AG09309 (cell line): Measurements from ENCODE around the gene GPR137.

Experiments used
- DNase-seq: peaks from one replicate; pipeline ENCODE4 v3.0.0-alpha.2; 2010; ENCODE audit warnings: low read depth
- H3K4me3 ChIP-seq: 2 replicates; pipeline ENCODE4 v1.5.1; 2011; ENCODE audit warnings: mild to moderate bottlenecking, low read depth, low read length, moderate library complexity; ENCODE audit not compliant: control insufficient read depth
- TF ChIP-seq, protein P1 (sequence below): IDR thresholded peaks from 2 replicates; pipeline ENCODE4 v1.5.1; 2011; ENCODE audit warnings: mild to moderate bottlenecking, low read depth, low read length, inconsistent platforms; ENCODE audit not compliant: insufficient read depth, control insufficient read depth; ENCODE audit errors: missing control alignments

The GPR137 gene

DNA sequence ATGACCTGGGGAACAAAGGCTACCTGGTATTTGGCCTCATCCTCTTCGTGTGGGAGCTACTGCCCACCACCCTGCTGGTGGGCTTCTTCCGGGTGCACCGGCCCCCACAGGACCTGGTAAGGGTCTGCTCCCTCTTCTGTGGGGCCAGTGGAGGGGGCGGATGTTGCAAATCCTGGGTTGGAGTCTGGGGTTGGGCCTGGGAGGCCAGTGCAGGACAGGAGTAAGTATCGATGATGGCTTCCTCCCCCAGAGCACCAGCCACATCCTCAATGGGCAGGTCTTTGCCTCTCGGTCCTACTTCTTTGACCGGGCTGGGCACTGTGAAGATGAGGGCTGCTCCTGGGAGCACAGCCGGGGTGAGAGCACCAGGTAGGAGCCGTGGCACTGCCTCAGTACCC lies 2.7 kb downstream of the GPR137 start:
- DNase-seq: no peak
- H3K4me3 ChIP-seq: no peak overlapping the region
- TF ChIP-seq, protein P1, sequence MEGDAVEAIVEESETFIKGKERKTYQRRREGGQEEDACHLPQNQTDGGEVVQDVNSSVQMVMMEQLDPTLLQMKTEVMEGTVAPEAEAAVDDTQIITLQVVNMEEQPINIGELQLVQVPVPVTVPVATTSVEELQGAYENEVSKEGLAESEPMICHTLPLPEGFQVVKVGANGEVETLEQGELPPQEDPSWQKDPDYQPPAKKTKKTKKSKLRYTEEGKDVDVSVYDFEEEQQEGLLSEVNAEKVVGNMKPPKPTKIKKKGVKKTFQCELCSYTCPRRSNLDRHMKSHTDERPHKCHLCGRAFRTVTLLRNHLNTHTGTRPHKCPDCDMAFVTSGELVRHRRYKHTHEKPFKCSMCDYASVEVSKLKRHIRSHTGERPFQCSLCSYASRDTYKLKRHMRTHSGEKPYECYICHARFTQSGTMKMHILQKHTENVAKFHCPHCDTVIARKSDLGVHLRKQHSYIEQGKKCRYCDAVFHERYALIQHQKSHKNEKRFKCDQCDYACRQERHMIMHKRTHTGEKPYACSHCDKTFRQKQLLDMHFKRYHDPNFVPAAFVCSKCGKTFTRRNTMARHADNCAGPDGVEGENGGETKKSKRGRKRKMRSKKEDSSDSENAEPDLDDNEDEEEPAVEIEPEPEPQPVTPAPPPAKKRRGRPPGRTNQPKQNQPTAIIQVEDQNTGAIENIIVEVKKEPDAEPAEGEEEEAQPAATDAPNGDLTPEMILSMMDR: no peak

DNA sequence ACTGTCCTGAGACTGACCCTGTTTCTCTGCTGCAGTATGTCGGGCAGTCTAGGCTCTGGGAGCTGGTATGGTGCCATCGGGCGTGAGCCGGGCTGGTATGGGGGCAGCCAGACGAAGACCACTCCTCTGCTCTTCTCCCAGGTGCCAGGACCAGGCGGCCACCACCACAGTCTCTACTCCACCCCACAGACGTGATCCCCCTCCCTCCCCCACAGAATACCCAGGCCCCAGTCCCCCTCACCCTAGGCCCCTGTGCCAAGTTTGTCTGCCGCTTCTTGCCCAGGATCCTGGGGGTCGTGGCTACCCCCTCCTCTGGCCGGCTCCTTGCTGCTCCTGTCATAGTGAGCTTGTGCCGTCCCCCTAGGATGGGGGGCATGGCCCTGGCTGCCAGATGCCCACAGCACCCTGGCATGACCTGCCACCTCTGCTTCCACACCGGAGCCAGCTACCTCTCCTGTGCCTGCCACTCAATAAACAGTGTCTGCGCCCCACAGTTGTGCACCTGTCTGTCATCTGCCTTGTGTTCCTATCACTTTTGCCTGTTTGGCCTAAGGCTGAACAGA lies 3.4 kb downstream of the GPR137 start:
- H3K4me3 ChIP-seq: no peak overlapping the region
- TF ChIP-seq, protein P1: no peak
- DNase-seq: no peak

DNA sequence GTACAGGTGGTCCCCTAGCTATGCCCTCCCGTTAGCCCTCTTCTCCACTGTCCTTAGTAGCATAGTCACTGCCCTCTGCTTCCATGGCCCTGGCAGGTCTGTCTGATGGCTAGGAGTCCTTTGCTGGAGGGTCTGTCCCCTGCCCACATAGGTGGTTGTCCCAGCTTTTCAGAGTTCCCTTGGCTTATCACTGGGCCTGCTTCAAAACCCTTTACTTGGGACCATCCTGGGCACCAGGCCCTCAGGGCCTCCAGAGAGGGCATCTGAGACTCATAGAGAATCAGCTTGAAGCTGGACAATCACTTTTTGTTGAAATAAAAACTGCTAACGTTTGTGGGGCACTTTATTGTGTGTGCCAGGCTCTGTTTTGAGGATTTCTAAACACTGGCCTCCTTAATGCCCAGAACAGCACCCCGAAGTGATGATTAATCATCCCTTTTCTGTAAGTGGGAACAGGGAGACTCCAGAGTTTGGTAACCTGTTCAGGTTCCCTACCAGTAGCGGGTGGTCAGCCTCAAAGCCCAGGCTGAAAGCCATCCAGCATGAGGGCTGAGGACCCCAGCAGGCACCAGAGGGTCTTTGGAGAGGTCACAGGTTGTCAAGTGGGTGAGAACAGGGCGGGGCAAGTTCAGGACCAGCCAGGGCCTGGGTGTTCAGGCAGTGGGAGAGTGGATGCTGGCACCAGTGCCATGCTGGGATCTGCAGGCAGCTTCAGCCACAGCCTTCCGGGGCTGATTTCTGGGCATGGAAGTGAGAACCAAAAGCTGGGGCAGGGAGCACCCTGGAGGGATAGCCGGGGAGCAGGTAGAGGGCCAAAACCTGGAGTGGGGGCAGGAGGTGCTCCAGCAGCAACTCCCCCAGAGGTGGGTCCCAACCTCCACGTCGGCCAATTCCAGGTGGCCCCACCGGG lies 5.0 kb downstream of the GPR137 start:
- TF ChIP-seq, protein P1: no peak
- H3K4me3 ChIP-seq: no peak overlapping the region
- DNase-seq: no peak

DNA sequence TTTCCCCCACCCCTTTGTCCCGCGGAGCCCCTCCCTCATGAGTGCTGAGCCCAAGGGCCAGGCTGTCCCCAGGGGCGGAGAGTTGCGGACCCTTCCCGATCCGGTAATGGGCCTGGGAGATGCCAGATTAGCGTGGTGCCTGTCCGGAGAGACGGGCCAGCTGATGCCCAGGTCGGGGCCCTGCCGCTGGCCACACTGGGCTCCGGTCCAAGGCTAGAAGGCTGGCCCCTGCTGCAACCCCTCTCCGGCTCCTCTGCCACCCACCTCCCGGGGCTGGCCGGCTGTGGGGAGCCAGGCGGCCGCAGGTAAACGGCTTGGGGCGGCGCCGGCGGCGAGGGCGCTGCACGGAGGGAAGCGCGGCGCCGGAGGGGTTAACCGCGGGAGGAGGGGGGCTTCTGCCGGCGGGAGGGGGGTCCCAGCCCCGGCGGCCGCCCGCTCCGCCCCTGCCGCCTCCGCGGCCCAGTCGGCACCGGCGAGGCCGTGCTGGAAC lies 5.7 kb downstream of the GPR137 start, which contains the start of gene KCNK4:
Gene KCNK4 (plus strand): TSS at position 41 of the 490 bp plus-strand sequence. CDS start 1,717 bp downstream, outside the sequence.
- no peak for DNase-seq
- H3K4me3 ChIP-seq: no peak within 1 kb of the TSS
- TF ChIP-seq, protein P1: no peak

DNA sequence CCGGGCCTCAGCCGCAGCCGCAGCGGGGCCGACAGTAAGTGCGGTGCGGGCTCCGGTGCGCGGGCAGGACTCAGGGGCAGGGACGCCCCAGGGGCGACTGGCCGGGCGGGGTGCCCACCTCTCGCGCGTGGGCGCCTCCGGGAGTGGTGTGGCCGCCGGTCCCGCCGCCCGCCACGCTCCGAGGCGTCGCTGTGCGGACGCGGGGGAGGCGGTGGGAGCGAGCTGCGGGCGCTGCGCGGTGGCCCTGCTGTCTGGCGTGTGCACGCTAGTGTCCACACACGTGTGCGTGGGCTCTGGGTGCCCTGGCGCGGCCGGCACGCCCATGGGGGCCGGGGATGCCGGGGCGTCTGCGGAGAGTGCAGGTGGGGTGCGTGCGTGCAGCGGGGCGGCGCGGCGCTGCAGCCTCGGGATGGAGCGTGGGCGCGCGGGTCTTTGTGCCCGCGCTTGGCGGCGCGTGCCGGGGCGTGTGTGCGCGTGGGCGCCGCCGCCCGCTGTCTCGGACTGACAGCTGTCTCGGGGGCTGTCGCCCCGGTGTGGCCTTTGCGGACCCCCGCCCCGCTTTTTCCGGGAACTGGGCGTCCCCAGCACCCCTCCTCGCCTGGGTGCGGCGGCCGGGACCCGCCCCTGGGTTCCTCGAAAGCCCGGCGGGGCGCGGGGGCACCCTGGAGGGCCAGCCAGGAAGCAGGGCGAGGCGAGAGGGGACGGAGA lies 6.3 kb downstream of the GPR137 start:
- TF ChIP-seq, protein P1: no peak
- H3K4me3 ChIP-seq: no peak overlapping the region
- DNase-seq: no peak

DNA sequence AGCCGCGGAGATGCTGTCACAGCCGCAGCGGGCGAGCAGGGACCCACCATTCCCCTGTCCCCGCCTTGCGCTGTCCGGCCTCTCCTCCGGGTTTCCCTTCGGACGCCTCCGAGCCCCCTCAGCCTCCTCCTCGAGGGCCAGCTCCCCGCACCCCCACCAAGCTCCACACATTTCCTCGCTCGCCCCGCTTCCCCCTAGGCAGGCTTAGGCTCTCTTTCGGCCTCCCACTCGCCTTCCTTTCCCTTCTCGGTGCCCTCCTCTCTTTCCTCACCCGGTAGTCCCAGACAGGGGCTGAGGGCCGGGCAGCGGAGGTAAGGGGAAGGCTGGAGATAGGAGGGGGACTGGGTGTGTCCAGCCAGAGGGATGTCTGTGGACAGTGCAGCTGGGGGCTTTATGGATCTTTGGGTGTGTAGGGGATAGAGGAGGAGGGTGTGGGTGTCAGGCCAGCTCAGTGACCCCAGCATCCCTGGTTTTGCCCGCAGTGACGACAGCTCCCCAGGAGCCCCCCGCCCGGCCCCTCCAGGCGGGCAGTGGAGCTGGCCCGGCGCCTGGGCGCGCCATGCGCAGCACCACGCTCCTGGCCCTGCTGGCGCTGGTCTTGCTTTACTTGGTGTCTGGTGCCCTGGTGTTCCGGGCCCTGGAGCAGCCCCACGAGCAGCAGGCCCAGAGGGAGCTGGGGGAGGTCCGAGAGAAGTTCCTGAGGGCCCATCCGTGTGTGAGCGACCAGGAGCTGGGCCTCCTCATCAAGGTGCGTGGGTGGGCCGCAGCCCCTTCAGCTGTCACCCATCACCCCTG lies 7.0 kb downstream of the GPR137 start:
- DNase-seq: no peak
- TF ChIP-seq, protein P1: no peak
- no peak overlapping the region for H3K4me3 ChIP-seq
